Smooth muscle cell (in vitro differentiated cells): ENCODE data around the gene NELL2. TPM values are rescaled to one million over a fixed set of nuclear protein-coding genes. Genes with fewer than 3 reads are reported as not detected.

Experiments used
- DNase-seq: peaks from one replicate; lab custom pipeline; 2025; ENCODE audit not compliant: unreplicated experiment; lab: John Stamatoyannopoulos, UW
- H2AFZ ChIP-seq: fragments of 200-600 bp; sonication (generic); 2 replicates; pipeline ENCODE4 v1.6.0; 2016; ENCODE audit warnings: antibody characterized with exemption, low read depth, mild to moderate bottlenecking
- H3F3A ChIP-seq: fragments of 200-600 bp; sonication (generic); 2 replicates; pipeline ENCODE4 v1.6.0; 2017; ENCODE audit warnings: antibody characterized with exemption, low read depth
- H3K27ac ChIP-seq: fragments of 200-600 bp; sonication (generic); 2 replicates; pipeline ENCODE4 v1.5.1; 2016; ENCODE audit warnings: low read depth, mild to moderate bottlenecking
- H3K27me3 ChIP-seq: fragments of 200-600 bp; sonication (generic); 2 replicates; pipeline ENCODE4 v1.6.1; 2016; ENCODE audit warnings: low read depth, mild to moderate bottlenecking
- H3K36me3 ChIP-seq: fragments of 200-600 bp; sonication (generic); 2 replicates; pipeline ENCODE4 v1.5.1; 2016; ENCODE audit warnings: low read depth
- H3K4me1 ChIP-seq: fragments of 200-600 bp; sonication (generic); 2 replicates; pipeline ENCODE4 v1.5.1; 2016; ENCODE audit warnings: low read depth
- H3K4me2 ChIP-seq: fragments of 200-600 bp; sonication (generic); 2 replicates; pipeline ENCODE4 v1.6.0; 2016; ENCODE audit warnings: mild to moderate bottlenecking
- H3K4me3 ChIP-seq: fragments of 200-600 bp; sonication (generic); 2 replicates; pipeline ENCODE4 v1.5.1; 2016; ENCODE audit warnings: mild to moderate bottlenecking
- H3K79me2 ChIP-seq: fragments of 200-600 bp; sonication (generic); 2 replicates; pipeline ENCODE4 v1.6.0; 2016; ENCODE audit warnings: low read depth, mild to moderate bottlenecking
- H3K9ac ChIP-seq: fragments of 200-600 bp; sonication (generic); 2 replicates; pipeline ENCODE4 v1.6.0; 2016; ENCODE audit warnings: low read depth
- H3K9me3 ChIP-seq: fragments of 200-600 bp; sonication (generic); replicated peaks from 2 replicates; pipeline ENCODE4 v1.5.1; 2016; ENCODE audit warnings: low read depth
- H4K20me1 ChIP-seq: fragments of 200-600 bp; sonication (generic); 2 replicates; pipeline ENCODE4 v1.6.0; 2016; ENCODE audit warnings: low read depth
- WGBS: methylation state at CpG from one replicate; pipeline ENCODE4 v1.1.7; 2016; ENCODE audit warnings: low lambda C conversion rate; 5-methylcytosine and 5-hydroxymethylcytosine counted together
- polyA plus RNA-seq: library from polyadenylated mRNA; unstranded; fragments of >200 nt; fragmentation: Nextera tagmentation; extraction: Ambion mirVana; gene quantifications from 2 replicates; pipeline ENCODE4 v1.2.1, GENCODE V29; 2016
- total RNA-seq: library from RNA; depleted of rRNA; stranded (reverse); fragments of >200 nt; gene quantifications from 2 replicates; pipeline ENCODE4 v1.2.3, GENCODE V29; 2014
- TF ChIP-seq, protein P1 (sequence below): fragments of 200-600 bp; sonication (generic); IDR thresholded peaks from 2 replicates; pipeline ENCODE4 v1.5.1; 2017; ENCODE audit warnings: borderline replicate concordance, mild to moderate bottlenecking, antibody characterized with exemption; ENCODE audit not compliant: insufficient read depth, poor library complexity, severe bottlenecking

The NELL2 gene
- total and polyA plus RNA-seq, 2 experiments from 2014 or later: 16.8 TPM; not detected in 1

DNA sequence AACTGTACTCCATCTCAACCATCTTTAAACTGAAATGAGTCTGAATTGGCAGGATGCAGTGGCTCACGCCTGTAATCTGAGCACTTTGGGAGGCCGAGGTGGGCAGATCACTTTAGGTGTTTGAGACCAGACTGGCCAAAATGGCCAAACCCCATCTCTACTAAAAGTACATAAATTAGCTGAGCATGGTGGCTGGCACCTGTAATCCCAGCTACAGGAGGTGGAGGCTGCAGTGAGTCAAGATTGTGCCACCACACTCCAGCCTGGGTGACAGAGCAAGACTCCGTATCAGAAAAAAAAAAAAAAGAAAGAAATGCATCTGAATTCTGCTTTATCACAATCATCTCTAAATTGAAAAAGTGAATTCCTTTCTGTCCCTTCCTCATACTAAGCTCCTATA is 110.3 kb downstream of the NELL2 start:
- H3K9me3 ChIP-seq: no peaks in the 10 kb centered on the region
- H3F3A ChIP-seq: no peaks in the 10 kb centered on the region
- H3K36me3 ChIP-seq: no peaks in the 10 kb centered on the region
- no peaks in the 10 kb centered on the region for H3K27me3 ChIP-seq
- no peak overlapping the region for H3K4me2 ChIP-seq
- 95% methylated on average over 3 of the region's 3 CpGs for WGBS
- H3K4me3 ChIP-seq: no peak overlapping the region
- H3K27ac ChIP-seq: no peak overlapping the region
- H2AFZ ChIP-seq: no peak overlapping the region
- H4K20me1 ChIP-seq: no peaks in the 10 kb centered on the region
- no peaks in the 10 kb centered on the region for H3K79me2 ChIP-seq
- no peak for DNase-seq
- H3K9ac ChIP-seq: no peak overlapping the region
- peaks cover 12% of the 10 kb centered on the region for H3K4me1 ChIP-seq
- TF ChIP-seq, protein P1, sequence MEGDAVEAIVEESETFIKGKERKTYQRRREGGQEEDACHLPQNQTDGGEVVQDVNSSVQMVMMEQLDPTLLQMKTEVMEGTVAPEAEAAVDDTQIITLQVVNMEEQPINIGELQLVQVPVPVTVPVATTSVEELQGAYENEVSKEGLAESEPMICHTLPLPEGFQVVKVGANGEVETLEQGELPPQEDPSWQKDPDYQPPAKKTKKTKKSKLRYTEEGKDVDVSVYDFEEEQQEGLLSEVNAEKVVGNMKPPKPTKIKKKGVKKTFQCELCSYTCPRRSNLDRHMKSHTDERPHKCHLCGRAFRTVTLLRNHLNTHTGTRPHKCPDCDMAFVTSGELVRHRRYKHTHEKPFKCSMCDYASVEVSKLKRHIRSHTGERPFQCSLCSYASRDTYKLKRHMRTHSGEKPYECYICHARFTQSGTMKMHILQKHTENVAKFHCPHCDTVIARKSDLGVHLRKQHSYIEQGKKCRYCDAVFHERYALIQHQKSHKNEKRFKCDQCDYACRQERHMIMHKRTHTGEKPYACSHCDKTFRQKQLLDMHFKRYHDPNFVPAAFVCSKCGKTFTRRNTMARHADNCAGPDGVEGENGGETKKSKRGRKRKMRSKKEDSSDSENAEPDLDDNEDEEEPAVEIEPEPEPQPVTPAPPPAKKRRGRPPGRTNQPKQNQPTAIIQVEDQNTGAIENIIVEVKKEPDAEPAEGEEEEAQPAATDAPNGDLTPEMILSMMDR: no peak

DNA sequence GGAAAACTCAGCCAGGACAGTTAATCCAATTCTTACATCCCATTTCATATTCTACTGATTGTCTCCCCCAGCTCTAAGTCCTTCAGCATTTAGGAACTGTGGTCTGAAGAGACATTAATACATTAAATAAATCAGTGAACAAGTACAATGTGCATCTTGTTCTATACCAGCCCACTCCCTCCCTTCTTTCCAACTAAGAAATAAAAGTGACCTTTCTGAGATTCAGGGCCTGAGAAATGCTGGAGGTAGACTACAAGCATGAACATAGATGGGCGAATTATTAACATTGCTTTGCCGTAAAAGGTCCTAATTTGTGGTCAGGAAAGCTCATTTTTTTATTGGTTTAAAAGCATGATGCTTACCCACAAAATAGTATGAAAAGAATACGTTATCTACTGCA is 113.1 kb downstream of the NELL2 start:
- Histone ChIP-seq H3K4me2 (no peak overlapping the region), H3K9me3 (no peaks in the 10 kb centered on the region), H3K27me3 (no peaks in the 10 kb centered on the region), H2AFZ (no peak overlapping the region), H3F3A (no peaks in the 10 kb centered on the region), H3K4me3 (no peak overlapping the region), H4K20me1 (no peaks in the 10 kb centered on the region), H3K9ac (no peak overlapping the region), H3K36me3 (no peaks in the 10 kb centered on the region), H3K79me2 (no peaks in the 10 kb centered on the region), H3K4me1 (peaks cover 12% of the 10 kb centered on the region), H3K27ac (no peak overlapping the region)
- TF ChIP-seq, protein P1: no peak
- 71% methylated on average over 3 of the region's 3 CpGs for WGBS
- no peak for DNase-seq

DNA sequence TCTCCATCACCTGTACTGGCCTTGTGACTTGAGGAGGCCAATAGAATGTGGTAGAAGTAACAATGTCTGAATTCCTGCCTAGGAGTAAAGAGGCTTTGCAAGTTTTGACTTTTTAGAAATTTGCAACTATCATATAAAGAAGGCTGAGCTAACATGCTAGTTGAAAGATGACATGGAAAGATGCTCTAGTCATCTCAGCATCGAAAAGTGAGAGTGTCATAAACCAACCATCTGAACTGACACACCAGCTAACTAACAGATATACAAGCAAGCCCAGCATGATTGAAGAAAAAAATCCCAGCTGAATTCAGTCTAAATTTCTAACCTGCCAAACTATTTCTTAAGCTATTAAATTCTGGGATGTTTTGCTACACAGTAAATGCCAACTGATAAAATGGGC is 116.8 kb downstream of the NELL2 start:
- H3K4me2 ChIP-seq: no peak overlapping the region
- DNase-seq: no peak
- no peak overlapping the region for H3K4me3 ChIP-seq
- no peak overlapping the region for H3K9ac ChIP-seq
- H3K4me1 ChIP-seq: peaks cover 12% of the 10 kb centered on the region
- H3F3A ChIP-seq: no peaks in the 10 kb centered on the region
- H3K79me2 ChIP-seq: no peaks in the 10 kb centered on the region
- H4K20me1 ChIP-seq: no peaks in the 10 kb centered on the region
- no peaks in the 10 kb centered on the region for H3K27me3 ChIP-seq
- TF ChIP-seq, protein P1: no peak
- WGBS: 92% methylated on average over 1 of the region's 1 CpG
- H2AFZ ChIP-seq: no peak overlapping the region
- no peaks in the 10 kb centered on the region for H3K36me3 ChIP-seq
- H3K27ac ChIP-seq: no peak overlapping the region
- no peaks in the 10 kb centered on the region for H3K9me3 ChIP-seq

DNA sequence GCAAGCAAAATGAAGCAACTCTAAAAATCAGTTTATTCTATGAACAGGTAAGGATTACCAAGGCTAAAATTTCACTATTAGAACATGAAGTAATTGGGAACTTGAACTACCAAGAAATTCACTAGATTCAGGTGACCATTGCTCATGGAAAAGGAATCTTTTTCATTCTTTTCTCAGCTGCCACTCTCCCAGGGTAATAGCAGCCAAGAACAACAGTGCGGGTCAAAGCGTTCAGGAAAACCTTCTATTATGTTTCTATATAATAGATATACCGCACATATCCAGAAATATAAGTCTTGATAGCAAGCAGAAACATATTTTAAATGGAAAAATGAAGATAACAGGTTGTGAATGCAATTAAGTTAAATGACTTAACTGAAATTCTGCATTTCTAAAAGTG is 125.6 kb downstream of the NELL2 start:
- no peak for DNase-seq
- no peak overlapping the region for H3K4me3 ChIP-seq
- H3F3A ChIP-seq: no peaks in the 10 kb centered on the region
- H3K4me1 ChIP-seq: no peaks in the 10 kb centered on the region
- TF ChIP-seq, protein P1: no peak
- H3K79me2 ChIP-seq: no peaks in the 10 kb centered on the region
- no peak overlapping the region for H2AFZ ChIP-seq
- no peaks in the 10 kb centered on the region for H3K36me3 ChIP-seq
- no peak overlapping the region for H3K9ac ChIP-seq
- H3K27me3 ChIP-seq: no peaks in the 10 kb centered on the region
- no peak overlapping the region for H3K4me2 ChIP-seq
- 79% methylated on average over 3 of the region's 3 CpGs for WGBS
- H3K27ac ChIP-seq: no peak overlapping the region
- no peaks in the 10 kb centered on the region for H4K20me1 ChIP-seq
- H3K9me3 ChIP-seq: no peaks in the 10 kb centered on the region
